SJSA1 (cell line): ENCODE measurements around the gene FAM193B. TPM values are rescaled to one million over a fixed set of nuclear protein-coding genes. Genes with fewer than 3 reads are reported as not detected.
"Not testable (repeated sequence)": the region's sequence is repeated elsewhere in the genome, so short reads cannot be mapped to it uniquely, and the experiment has no call there.

Experiments used
- DNase-seq, 2 experiments: peaks; one replicate each; pipeline ENCODE4 v3.0.0-alpha.2; 2015 to 2020; ENCODE audit warnings: low spot score in 2 of 2, low read depth in 1 of 2
- H3K27ac ChIP-seq: fragments of 250-450 bp; sonication (Bioruptor Pico); 2 replicates; pipeline ENCODE4 v1.5.1; 2020; ENCODE audit warnings: mild to moderate bottlenecking, moderate library complexity
- H3K27me3 ChIP-seq: fragments of 250-450 bp; sonication (Bioruptor Pico); replicated peaks from 2 replicates; pipeline ENCODE4 v1.5.1; 2020; ENCODE audit warnings: mild to moderate bottlenecking, moderate library complexity
- H3K36me3 ChIP-seq: fragments of 250-450 bp; sonication (Bioruptor Pico); 2 replicates; pipeline ENCODE4 v1.5.1; 2020; ENCODE audit warnings: mild to moderate bottlenecking
- H3K4me1 ChIP-seq: fragments of 250-450 bp; sonication (Bioruptor Pico); replicated peaks from 2 replicates; pipeline ENCODE4 v1.6.1; 2021; ENCODE audit warnings: mild to moderate bottlenecking
- H3K4me3 ChIP-seq: fragments of 250-450 bp; sonication (Bioruptor Pico); 2 replicates; pipeline ENCODE4 v1.5.1; 2020; ENCODE audit warnings: mild to moderate bottlenecking
- H3K9me3 ChIP-seq: fragments of 250-450 bp; sonication (Bioruptor Pico); replicated peaks from 2 replicates; pipeline ENCODE4 v1.5.1; 2020; ENCODE audit warnings: mild to moderate bottlenecking
- total RNA-seq: library from RNA; depleted of rRNA; stranded (reverse); fragments of >200 nt; shearing (Covaris generic); gene quantifications from 2 replicates; pipeline ENCODE4 v1.2.3, GENCODE V29; 2014

FAM193B gene
- total RNA-seq, 1 experiment from 2014 or later, result 24.9 TPM

DNA sequence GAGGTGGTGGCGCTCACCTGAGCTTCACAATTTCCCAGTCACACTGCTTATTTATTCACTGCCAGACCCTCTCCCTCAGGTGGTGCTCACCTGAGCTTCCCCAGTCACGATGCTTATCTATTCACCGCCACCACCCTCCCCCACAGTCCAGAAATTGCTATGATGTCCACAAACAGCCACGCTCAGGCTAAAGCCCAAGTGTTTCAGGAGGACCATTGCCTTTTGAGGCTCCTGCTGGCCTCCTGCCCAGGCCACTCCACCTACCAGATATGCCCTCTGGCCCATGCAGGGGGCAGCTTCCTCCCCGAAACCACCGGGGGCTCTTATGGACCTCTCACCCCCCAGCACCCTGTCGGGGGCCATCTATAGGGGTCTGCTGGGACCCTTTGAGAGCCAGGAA lies 61.5 kb downstream of the FAM193B start:
- H3K4me3 ChIP-seq, result no peak overlapping the region
- H3K27me3 ChIP-seq, result no peaks in the 10 kb centered on the region
- H3K4me1 ChIP-seq, result peaks cover 34% of the 10 kb centered on the region
- DNase-seq, result no peak
- no peaks in the 10 kb centered on the region for H3K9me3 ChIP-seq
- peaks cover 90% of the 10 kb centered on the region for H3K36me3 ChIP-seq
- no peak overlapping the region for H3K27ac ChIP-seq

DNA sequence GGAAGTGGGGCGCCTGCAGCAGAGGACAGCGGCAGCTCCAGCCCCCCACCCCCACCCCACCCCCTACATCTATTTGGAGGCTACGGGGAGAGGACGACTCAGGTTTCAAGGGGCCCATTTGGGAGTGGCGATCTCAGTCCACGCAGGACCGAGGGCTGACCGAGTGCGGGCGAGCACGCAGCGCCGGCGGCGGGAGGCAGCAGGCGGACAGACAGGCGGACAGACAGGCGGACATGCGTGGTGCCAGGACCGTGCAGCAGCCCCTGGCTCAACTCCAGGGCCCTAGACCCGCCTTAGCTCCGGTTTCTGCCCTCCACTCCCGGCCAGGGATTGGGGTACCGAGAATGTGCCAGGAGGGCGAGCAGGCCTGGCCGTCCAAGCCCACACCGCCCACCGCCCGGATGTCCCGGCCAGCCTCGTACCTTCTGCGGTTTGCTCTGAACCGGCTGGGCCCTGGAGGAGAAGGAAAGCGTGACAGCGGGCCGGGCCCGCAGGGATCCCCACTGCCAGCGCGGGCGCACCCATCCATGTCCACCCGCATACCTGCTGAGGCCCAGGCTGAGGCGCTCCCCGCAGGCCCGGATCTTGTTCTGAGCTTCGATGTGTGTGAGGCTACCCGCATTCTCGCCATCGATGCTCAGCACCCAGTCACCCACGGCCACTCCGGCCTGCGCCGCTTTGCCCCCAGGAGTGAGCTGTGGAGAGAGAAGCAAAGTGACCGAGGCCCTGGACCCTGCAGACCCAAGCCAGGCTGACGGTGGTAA lies 62.2 kb downstream of the FAM193B start:
- no peaks in the 10 kb centered on the region for H3K27me3 ChIP-seq
- no peak overlapping the region for H3K4me3 ChIP-seq
- H3K9me3 ChIP-seq, result no peaks in the 10 kb centered on the region
- no peak overlapping the region for H3K27ac ChIP-seq
- DNase-seq, result no peak
- H3K4me1 ChIP-seq, result peaks cover 32% of the 10 kb centered on the region
- peaks cover 94% of the 10 kb centered on the region for H3K36me3 ChIP-seq

DNA sequence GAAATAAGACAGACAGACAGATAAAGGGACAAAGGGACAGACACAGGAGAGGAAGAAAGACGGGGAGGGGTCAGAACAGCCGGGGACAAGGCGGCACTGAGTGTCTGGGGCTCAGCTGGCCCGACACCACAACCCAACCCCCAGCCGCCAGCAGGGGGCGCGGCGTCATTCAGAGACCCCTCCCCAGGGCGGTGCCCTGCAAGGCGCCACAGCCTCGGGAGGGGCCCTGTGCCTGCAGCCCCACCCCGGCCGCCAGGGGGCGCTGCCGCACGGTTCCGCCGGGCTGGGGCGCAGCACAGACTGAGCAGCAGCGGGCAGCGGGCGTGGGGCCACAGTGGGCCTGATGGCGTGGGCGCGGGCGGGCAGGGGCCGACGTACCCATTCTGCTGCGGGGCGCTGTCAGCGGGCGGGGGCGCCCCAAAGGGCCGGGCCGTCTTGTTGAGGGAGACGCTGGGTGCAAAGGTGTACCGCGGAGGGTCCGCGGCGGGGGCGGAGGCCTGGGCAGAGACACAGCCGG lies 62.9 kb downstream of the FAM193B start:
- Histone ChIP-seq H3K4me1 (peaks cover 30% of the 10 kb centered on the region), H3K27ac (no peak overlapping the region), H3K36me3 (peaks cover 97% of the 10 kb centered on the region), H3K9me3 (no peaks in the 10 kb centered on the region), H3K4me3 (no peak overlapping the region), H3K27me3 (no peaks in the 10 kb centered on the region)
- DNase-seq, result no peak

DNA sequence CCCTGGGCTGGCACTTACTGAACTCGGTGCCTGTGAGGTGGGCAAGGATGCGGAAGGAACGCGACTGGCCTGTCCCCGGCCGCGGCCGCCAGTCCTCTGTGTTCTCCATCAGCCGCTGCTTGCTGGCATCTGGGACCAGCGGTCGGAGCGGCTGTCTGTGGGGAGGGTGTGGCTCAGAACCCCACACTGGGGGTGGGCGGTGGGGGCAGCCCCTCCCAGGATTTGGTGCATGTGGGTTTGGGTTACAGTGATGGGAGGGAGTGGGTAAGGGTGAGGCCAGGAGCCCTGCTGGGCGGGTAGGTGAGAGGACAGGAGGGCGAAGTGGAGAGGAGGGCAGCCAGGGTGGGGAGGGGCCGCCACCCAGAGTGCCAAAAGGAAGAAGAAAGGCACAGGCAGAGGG lies 63.4 kb downstream of the FAM193B start:
- DNase-seq, result no peak
- peaks cover 97% of the 10 kb centered on the region for H3K36me3 ChIP-seq
- H3K4me1 ChIP-seq, result peaks cover 25% of the 10 kb centered on the region
- no peaks in the 10 kb centered on the region for H3K27me3 ChIP-seq
- no peak overlapping the region for H3K4me3 ChIP-seq
- no peak overlapping the region for H3K27ac ChIP-seq
- H3K9me3 ChIP-seq, result no peaks in the 10 kb centered on the region

DNA sequence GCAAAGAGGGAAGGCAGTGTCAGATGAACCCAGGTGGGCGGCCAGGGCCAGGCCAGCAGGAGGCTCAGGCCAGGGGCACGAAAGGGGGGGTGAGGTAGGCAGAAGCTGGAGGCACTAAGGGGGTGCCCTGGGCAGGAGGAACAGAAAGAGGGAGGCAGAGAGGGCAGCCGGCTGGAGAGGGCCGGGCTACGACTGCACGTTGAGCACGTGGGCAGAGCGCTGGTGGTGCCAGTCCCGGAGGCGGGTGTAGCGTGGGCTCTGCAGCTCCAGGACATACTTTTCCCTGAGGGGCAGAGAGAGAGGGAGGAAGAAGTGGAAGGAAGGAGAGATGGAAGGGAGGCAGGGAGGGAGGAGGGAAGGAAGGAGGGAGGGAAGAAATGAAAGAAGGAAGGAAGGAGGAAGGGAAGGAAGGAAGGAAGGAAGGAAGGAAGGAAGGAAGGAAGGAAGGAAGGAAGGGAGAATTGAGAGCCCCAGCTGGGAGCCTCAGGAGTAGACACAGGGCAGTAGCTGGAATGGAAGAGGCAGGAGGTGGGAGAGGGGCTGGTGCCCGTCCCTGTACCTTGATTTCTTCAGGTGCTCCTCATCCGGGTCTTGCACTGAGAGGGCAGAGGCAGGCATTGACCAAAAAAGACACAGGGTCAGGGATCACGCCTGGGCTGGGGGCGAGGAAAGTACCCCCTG lies 63.9 kb downstream of the FAM193B start:
- H3K36me3 ChIP-seq, result peaks cover 97% of the 10 kb centered on the region
- DNase-seq, result no peak
- H3K27me3 ChIP-seq, result no peaks in the 10 kb centered on the region
- no peak overlapping the region for H3K27ac ChIP-seq
- H3K9me3 ChIP-seq, result no peaks in the 10 kb centered on the region
- H3K4me1 ChIP-seq, result peaks cover 20% of the 10 kb centered on the region
- no peak overlapping the region for H3K4me3 ChIP-seq

DNA sequence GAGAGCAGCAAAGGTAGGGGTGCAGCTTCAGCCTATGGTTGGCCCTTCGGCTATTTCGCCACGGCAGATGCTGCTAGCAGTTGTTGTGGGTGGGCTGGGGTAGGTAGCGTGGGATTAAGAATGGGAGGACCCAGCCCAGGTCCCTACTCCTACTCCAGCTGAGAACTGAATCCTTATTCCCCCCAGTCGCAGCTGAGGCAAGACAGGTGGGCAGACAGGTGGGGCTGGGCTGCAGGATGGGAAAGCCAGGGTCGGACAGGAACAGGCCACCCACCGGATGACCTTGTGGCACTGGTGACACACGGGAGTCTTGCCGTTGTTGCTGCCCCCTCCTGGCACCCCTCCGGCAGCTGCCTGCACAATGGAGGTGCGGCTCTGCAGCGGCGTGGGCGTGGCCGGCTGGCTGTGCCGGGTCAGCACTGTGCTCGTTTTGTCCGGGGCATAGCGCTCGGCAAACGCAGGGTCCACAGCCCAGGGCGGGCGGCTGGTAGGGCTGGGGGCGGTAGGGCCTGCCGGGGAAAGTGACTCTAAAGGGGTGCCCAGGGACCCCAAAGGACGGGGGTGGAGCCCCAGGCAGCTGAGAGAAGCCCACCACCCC lies 65.1 kb downstream of the FAM193B start:
- H3K4me1 ChIP-seq, result peaks cover 14% of the 10 kb centered on the region
- no peak for DNase-seq
- H3K27me3 ChIP-seq, result no peaks in the 10 kb centered on the region
- peaks cover 99% of the 10 kb centered on the region for H3K36me3 ChIP-seq
- H3K27ac ChIP-seq, result no peak overlapping the region
- H3K4me3 ChIP-seq, result no peak overlapping the region
- H3K9me3 ChIP-seq, result 0 out of 2 replicates have a peak, but pooled peaks cover 2% of the 10 kb centered on the region

DNA sequence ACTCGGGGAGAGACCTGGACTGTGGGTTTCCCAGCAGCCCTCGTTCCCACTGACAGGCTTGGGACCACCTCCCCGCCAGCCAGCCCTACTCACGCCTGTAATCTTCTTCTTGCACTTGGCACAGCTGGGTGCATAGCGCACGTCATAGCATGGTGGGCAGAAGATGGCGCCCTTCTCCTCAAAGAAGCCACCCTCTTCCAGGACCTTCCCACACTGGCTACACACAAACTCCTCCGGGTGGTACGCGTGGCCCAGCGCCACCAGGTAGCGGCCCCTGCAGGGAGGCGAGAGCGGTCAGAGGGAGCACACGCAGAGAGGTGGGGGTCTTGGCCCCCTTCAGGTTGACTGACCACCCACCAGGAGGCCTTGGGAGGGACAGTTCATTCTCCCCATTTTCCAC lies 66.4 kb downstream of the FAM193B start:
- DNase-seq, result no peak
- H3K36me3 ChIP-seq, result peaks cover 99% of the 10 kb centered on the region
- H3K4me1 ChIP-seq, result peaks cover 7% of the 10 kb centered on the region; the same call in 1 of the 2 replicates
- no peaks in the 10 kb centered on the region for H3K27me3 ChIP-seq
- no peak overlapping the region for H3K27ac ChIP-seq
- 0 out of 2 replicates have a peak, but pooled peaks cover 3% of the 10 kb centered on the region for H3K9me3 ChIP-seq
- no peak overlapping the region for H3K4me3 ChIP-seq

DNA sequence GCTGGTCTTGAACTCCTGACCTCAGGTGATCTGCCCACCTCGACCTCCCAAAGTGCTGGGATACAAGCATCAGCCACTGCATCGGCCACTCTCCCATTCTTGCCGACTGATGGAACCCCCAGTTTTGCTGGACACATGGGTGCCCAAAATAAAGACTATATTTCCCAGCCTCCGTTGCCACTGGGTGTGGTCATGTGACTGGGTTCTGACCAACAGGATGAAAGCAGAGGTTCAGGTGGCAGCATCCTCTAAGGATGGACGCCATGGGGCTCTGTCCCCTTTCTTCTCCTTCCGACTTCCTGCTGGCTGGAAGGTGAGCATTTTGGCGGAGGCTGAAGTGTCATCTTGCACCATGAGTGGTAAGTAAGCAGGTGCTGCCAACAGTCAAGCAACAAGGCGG lies 67.2 kb downstream of the FAM193B start:
- H3K9me3 ChIP-seq, result 0 out of 2 replicates have a peak, but pooled peaks cover 3% of the 10 kb centered on the region
- no peaks in the 10 kb centered on the region for H3K27me3 ChIP-seq
- no peak for DNase-seq
- H3K27ac ChIP-seq, result no peak overlapping the region
- no peak overlapping the region for H3K4me3 ChIP-seq
- peaks cover 97% of the 10 kb centered on the region for H3K36me3 ChIP-seq
- H3K4me1 ChIP-seq, result peaks cover 7% of the 10 kb centered on the region; the same call in 1 of the 2 replicates

DNA sequence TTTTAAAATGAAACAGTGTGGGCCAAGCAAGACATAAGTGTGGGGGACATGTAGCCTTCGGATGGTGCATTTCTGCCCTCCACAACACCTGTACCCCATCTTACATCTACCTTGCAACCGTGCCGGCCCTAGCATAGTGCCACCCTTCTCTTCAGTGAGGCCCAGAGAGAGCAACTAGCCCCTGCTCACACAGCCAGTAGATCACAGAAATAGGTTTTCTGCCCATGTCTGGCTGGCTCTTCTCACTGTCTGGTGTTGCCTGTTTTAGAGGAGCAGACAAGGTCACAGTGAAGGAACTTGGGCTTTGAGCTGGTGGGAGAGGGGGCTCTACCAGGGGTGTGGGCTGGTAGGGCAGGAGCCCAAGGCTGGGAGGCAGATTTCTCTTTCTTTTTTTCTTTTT lies 68.1 kb downstream of the FAM193B start:
- no peaks in the 10 kb centered on the region for H3K27me3 ChIP-seq
- DNase-seq, result no peak
- H3K4me1 ChIP-seq, result peaks cover 14% of the 10 kb centered on the region
- peaks cover 98% of the 10 kb centered on the region for H3K36me3 ChIP-seq
- no peak overlapping the region for H3K4me3 ChIP-seq
- 0 out of 2 replicates have a peak, but pooled peaks cover 3% of the 10 kb centered on the region for H3K9me3 ChIP-seq
- H3K27ac ChIP-seq, result no peak overlapping the region

DNA sequence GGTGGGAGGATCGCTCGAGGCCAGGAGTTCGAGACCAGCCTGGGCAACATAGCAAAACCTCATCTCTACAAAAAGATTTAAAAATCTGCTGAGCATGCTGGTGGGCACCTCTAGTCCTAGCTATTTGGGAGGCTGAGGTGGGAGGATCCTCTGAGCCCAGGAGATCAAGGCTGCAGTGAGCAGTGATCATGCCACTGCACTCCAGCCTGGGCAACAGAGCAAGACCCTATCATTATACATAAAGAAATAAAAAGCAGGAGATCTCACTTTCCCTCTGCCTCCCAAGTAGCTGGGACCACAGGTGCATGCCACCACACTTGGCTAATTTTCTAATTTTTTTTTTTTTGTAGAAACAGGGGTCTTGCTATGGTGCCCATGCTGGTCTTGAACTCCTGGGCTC lies 68.6 kb downstream of the FAM193B start:
- H3K4me3 ChIP-seq, H3K27ac ChIP-seq, H3K9me3 ChIP-seq, H3K27me3 ChIP-seq, DNase-seq: not testable (repeated sequence)
- peaks cover 17% of the 10 kb centered on the region for H3K4me1 ChIP-seq
- peaks cover 97% of the 10 kb centered on the region for H3K36me3 ChIP-seq

DNA sequence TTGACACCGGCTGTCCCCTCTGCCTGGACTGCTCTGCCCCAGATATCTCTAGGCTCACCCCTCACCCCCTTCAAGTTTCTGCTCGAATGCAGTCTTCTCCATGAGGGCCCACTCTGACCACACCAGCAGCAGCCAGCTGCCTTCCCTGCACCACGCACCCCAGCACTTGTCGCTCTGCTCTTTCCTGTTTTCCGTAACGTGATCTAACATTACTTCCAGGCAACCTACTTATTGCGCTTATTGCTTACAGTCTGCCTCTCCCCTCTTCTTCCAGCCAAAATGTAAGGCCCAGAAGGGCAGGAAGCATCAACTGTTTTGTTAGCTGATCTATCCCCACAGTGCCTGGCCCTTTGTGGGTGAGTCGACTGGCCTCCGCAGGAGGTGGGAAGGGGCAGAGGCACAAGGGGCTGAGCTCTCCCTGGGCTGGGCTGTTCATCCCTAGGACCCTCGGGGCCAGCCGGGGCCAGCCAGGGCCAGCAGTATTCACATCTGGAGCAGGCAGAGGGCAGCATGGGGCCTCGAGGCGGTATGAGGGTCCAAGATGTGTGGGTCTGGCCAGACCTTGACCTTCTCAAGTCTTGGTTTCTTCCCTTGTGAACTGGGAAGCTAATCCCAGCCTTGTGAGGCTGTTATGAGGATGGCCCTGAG lies 69.3 kb downstream of the FAM193B start:
- Histone ChIP-seq H3K4me3 (no peak overlapping the region), H3K27ac (no peak overlapping the region), H3K4me1 (peaks cover 17% of the 10 kb centered on the region), H3K36me3 (peaks cover 91% of the 10 kb centered on the region), H3K9me3 (0 out of 2 replicates have a peak, but pooled peaks cover 3% of the 10 kb centered on the region), H3K27me3 (no peaks in the 10 kb centered on the region)
- DNase-seq, result no peak

DNA sequence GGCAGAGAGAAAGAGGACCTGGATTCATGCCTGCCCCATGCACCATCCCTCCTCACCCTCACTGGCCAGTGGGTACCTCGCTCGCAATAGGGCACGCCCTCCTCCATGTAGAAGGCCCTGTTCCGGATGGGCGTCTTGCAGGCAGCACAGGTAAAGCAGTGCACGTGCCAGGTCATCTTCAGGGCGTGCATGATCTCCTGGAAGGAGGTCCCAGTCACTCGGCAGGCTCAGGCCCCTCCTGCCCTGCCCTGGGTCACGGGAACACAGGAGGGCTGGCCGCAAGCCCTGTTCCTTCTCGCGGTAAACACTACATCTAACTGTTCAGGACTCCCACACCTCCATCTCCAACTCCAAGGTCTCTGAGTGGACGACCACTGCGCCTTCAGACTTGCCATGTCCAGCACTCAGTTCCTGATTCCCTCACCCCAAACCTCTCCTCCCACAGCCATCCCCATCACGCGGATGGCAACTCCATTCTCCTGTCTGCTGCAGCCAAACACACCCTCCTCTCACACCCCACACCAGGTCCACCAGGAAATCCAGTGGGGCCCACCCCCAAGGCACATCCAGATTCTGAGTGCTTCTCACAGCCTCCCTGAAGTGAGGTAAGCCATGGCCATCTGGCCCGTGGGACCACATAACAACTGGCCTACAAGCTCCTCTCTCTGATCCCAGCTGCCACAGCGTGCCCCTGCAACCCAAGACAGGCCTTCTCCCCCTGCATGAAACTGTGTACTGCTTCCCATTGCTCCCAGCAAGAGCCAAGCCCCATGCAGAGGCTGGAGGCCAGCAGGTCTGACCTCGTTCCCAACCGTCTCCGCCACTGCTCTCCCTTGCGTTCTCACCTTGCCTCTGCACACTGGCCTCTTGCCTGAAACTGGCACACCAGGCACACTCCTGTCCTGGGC lies 70.1 kb downstream of the FAM193B start:
- H3K4me1 ChIP-seq, result peaks cover 17% of the 10 kb centered on the region
- peaks cover 91% of the 10 kb centered on the region for H3K36me3 ChIP-seq
- 0 out of 2 replicates have a peak, but pooled peaks cover 3% of the 10 kb centered on the region for H3K9me3 ChIP-seq
- H3K27me3 ChIP-seq, result no peaks in the 10 kb centered on the region
- H3K27ac ChIP-seq, result no peak overlapping the region
- H3K4me3 ChIP-seq, result no peak overlapping the region
- DNase-seq, result no peak

DNA sequence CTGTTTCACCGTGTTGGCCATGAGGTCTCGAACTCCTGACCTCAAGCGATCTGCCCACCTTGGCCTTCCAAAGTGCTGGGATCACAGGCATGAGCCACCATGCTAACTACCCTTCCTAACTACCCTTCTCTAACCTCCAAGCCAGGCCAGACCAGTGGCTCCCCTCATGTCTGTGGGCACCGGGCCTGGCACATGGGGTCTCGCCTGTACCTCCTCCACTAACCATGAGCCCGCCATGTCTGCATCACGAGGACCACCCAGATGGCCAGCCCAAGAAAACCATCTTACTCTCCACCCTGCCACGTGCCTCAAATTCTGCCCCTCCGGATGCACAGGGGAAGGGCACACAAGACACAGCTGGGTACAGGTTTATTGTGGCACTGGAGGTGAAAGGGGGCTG lies 71.3 kb downstream of the FAM193B start:
- H3K27me3 ChIP-seq, result no peaks in the 10 kb centered on the region
- H3K36me3 ChIP-seq, result peaks cover 91% of the 10 kb centered on the region
- DNase-seq, result no peak

More for the DNA sequence above, 71.3 kb downstream of the FAM193B start:
- Histone ChIP-seq H3K27ac (no peak overlapping the region), H3K4me1 (peaks cover 17% of the 10 kb centered on the region), H3K4me3 (no peak overlapping the region), H3K9me3 (0 out of 2 replicates have a peak, but pooled peaks cover 3% of the 10 kb centered on the region)
